Measurements from ENCODE around the gene VAV2. TPM values are rescaled to one million over a fixed set of nuclear protein-coding genes. Genes with fewer than 3 reads are reported as not detected.

VAV2 gene
- total and polyA plus RNA-seq, 11 donors, result 3.3 to 9.9 (median 5.3) TPM

DNA sequence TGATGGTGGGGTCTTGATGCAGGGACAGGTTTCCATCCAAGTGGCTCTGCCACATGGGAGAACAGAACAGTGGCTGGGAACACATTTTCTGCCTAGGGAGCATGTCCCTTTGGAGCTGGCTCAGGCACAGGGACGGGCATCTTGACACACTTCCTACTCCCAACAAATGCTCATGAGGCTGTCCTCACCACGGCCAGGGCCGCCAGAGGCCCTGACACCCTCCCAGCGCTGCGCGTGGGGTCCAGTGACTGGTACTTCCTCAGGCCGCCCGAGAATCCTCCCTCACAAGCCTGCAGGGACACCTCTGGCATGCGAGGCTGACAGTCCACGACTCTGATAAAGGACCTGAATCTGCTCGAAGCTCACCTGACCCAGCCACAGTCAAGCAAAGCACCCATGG lies 193.0 kb downstream of the VAV2 start:
- DNase-seq (no peak), ATAC-seq (no peak)
- no peaks in the 10 kb centered on the region for H3K4me1 ChIP-seq
- TF ChIP-seq, protein P1, sequence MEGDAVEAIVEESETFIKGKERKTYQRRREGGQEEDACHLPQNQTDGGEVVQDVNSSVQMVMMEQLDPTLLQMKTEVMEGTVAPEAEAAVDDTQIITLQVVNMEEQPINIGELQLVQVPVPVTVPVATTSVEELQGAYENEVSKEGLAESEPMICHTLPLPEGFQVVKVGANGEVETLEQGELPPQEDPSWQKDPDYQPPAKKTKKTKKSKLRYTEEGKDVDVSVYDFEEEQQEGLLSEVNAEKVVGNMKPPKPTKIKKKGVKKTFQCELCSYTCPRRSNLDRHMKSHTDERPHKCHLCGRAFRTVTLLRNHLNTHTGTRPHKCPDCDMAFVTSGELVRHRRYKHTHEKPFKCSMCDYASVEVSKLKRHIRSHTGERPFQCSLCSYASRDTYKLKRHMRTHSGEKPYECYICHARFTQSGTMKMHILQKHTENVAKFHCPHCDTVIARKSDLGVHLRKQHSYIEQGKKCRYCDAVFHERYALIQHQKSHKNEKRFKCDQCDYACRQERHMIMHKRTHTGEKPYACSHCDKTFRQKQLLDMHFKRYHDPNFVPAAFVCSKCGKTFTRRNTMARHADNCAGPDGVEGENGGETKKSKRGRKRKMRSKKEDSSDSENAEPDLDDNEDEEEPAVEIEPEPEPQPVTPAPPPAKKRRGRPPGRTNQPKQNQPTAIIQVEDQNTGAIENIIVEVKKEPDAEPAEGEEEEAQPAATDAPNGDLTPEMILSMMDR (IDR thresholded peaks at IDR 0.05), result no peak
- no peak for TF ChIP-seq POLR2A (IDR thresholded peaks at IDR 0.05)
- H3K4me3 ChIP-seq, result no peak overlapping the region
- WGBS, 4 donors, result 90 to 96% (median 92%) methylated on average over 8 to 11 of the region's 11 CpGs; no CpG with 5 or more reads in 1 of the 4 donors
- H3K9me3 ChIP-seq, result no peaks in the 10 kb centered on the region
- H3K27me3 ChIP-seq, result no peaks in the 10 kb centered on the region
- H3K27ac ChIP-seq, result no peak overlapping the region
- intact Hi-C loops (cut with DNase I), result loop anchor here in 3 of 10 donors (10.0 kb wide), 2 partner anchors 296 to 306 kb away; no protein-coding TSS in a partner anchor
- H3K36me3 ChIP-seq, result peaks cover 0 to 5% (median 0%) of the 10 kb centered on the region in 9 donors

DNA sequence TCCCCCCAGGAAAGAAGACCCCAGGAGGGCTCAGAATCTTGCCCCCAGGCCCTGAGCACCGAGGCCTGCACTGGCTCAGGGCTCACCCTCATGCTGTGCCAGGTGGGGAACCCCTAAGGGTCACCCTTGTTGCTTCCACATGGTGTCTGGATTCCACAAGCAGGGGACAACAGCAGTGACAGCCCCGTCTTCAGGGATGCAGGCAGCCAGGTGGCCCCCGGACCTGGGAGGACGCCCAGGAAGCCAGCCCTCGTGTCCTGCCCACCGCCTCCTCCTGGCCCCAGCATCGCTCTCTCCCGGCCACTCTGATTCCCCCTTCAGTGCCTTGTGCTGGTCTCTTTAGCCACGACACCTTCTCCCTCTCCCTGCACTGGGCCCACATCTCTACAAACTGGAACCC lies 194.0 kb downstream of the VAV2 start:
- peaks cover 0 to 5% (median 3%) of the 10 kb centered on the region in 12 donors for H3K4me1 ChIP-seq
- H3K36me3 ChIP-seq, result peaks cover 0 to 5% (median 0%) of the 10 kb centered on the region in 9 donors
- intact Hi-C loops (cut with DNase I), result loop anchor here in 3 of 10 donors (10.0 kb wide), 2 partner anchors 297 to 307 kb away; no protein-coding TSS in a partner anchor
- no peaks in the 10 kb centered on the region for H3K9me3 ChIP-seq
- no peak overlapping the region for H3K4me3 ChIP-seq
- DNase-seq, result no peak
- H3K27ac ChIP-seq, result no peak overlapping the region
- no peaks in the 10 kb centered on the region for H3K27me3 ChIP-seq
- WGBS, 4 donors, result 92 to 95% (median 93%) methylated on average over 9 of the region's 9 CpGs
- TF ChIP-seq, protein P1 (IDR thresholded peaks at IDR 0.05), result no peak
- no peak for TF ChIP-seq POLR2A (IDR thresholded peaks at IDR 0.05)
- ATAC-seq, result no peak

DNA sequence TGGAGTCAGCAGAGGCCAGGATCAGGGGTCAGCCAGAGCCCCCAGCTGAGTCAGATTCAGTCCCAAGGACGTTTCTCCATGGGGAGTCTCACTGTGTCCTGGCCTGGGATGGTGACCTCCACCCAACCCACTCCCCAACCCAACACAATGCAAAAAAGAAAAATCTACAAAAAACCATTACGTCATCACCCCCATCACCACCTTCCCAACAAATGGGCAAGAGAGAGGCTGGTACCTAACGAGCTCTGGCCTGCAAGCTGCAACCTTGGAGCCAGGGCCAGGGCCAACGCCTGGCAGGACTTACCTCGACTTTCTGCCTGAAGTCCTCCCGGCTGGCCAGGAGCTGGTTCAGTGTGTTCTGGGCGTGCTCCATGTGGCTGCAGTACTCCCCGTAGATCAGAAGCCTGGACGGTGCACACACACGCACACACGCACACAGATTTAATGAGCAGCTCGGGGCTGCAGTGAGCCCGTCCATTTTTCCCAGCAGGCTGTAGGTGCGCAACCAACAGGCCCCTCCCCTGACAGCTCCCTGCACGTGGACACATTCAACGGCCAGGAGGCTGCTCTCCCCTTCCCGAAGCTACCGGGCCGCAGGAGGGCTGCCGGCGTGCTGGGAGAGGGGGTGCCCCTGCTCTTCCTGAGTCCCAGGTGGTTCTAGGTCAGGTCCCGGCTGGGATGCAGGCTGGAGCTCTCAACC lies 194.6 kb downstream of the VAV2 start:
- Histone ChIP-seq H3K4me3 (no peak overlapping the region), H3K27ac (no peak overlapping the region), H3K4me1 (peaks cover 0 to 11% (median 7%) of the 10 kb centered on the region in 12 donors), H3K27me3 (no peaks in the 10 kb centered on the region), H3K36me3 (peaks cover 0 to 5% (median 0%) of the 10 kb centered on the region in 9 donors), H3K9me3 (no peaks in the 10 kb centered on the region)
- ATAC-seq (no peak), DNase-seq (no peak)
- WGBS, 4 donors, result 89 to 96% (median 93%) methylated on average over 13 to 22 of the region's 22 CpGs
- intact Hi-C loops (cut with DNase I), result loop anchor here in 3 of 10 donors (10.0 kb wide), 2 partner anchors 297 to 307 kb away; no protein-coding TSS in a partner anchor
- TF ChIP-seq POLR2A (IDR thresholded peaks at IDR 0.05), result no peak
- TF ChIP-seq, protein P1 (IDR thresholded peaks at IDR 0.05), result no peak

DNA sequence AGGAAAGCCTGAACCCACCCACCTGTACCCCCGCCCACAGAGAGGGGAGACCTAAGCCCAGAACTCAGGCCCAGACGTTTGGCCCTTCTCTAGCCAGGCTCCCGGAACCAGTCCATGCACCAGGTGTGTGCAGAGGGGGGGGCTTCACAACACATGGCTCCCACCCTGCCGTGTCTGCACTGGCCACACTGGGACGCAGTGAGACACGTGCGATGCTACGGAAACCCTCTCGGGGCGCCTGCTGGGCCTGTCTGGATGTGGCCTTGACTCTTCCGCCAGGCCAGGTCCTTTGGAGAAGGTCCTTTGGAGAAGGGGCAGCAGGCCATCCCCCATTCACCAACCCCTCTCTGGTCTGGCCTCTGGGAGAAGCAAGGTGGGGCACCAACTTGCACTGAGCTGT lies 195.6 kb downstream of the VAV2 start:
- no peak for TF ChIP-seq POLR2A (IDR thresholded peaks at IDR 0.05)
- TF ChIP-seq, protein P1 (IDR thresholded peaks at IDR 0.05), result no peak
- ATAC-seq (no peak), DNase-seq (no peak)
- Histone ChIP-seq H3K27ac (no peak overlapping the region), H3K4me1 (peaks cover 0 to 11% (median 7%) of the 10 kb centered on the region in 12 donors), H3K36me3 (peaks cover 0 to 4% (median 0%) of the 10 kb centered on the region in 9 donors), H3K4me3 (no peak overlapping the region), H3K9me3 (no peaks in the 10 kb centered on the region), H3K27me3 (no peaks in the 10 kb centered on the region)
- 78 to 100% (median 95%) methylated on average over 4 to 11 of the region's 11 CpGs for WGBS, 4 donors
- intact Hi-C loops (cut with DNase I), result loop anchor here in 3 of 10 donors (10.0 kb wide), 2 partner anchors 298 to 308 kb away; no protein-coding TSS in a partner anchor

Measured in heart left ventricle (tissue), 16 donors.